AG10803 (cell line): Measurements from ENCODE around the gene PARPBP.

ENCODE experiments used
- DNase-seq: peaks from one replicate; pipeline ENCODE4 v3.0.0; 2010; ENCODE audit warnings: low read depth
- H3K4me3 ChIP-seq: 2 replicates; pipeline ENCODE4 v1.5.1; 2011; ENCODE audit warnings: mild to moderate bottlenecking, low read length, control low read depth
- TF ChIP-seq, protein P1 (sequence below): conservative IDR thresholded peaks from 2 replicates; pipeline ENCODE4 v1.5.1; 2011; ENCODE audit warnings: mild to moderate bottlenecking, low read length, control low read depth, inconsistent platforms

Gene PARPBP

DNA sequence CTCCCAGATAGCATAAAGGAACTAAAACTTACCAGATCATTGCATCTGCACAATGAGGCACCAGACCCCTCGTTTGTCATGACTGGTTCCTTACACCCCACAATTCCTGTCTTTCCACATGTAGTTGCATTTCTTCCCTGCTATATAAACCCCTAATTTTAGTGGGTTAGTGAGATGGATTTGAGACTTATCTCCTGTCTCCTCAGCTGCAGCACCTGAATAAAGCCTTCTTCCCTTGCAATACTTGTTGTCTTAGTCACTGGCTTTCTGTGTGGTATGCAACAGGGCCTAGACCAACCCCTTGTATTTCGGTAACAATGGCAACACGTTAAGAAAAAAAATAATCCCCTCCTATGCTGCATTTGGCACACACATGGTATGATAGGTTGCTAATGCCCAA, 13.1 kb upstream of the PARPBP start:
- H3K4me3 ChIP-seq: no peak overlapping the region

GRCh38 chr12:102107970-102108369, 12.0 kb upstream of the PARPBP start:
- TF ChIP-seq, protein P1, sequence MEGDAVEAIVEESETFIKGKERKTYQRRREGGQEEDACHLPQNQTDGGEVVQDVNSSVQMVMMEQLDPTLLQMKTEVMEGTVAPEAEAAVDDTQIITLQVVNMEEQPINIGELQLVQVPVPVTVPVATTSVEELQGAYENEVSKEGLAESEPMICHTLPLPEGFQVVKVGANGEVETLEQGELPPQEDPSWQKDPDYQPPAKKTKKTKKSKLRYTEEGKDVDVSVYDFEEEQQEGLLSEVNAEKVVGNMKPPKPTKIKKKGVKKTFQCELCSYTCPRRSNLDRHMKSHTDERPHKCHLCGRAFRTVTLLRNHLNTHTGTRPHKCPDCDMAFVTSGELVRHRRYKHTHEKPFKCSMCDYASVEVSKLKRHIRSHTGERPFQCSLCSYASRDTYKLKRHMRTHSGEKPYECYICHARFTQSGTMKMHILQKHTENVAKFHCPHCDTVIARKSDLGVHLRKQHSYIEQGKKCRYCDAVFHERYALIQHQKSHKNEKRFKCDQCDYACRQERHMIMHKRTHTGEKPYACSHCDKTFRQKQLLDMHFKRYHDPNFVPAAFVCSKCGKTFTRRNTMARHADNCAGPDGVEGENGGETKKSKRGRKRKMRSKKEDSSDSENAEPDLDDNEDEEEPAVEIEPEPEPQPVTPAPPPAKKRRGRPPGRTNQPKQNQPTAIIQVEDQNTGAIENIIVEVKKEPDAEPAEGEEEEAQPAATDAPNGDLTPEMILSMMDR: no peak
- H3K4me3 ChIP-seq: no peak overlapping the region
- no peak for DNase-seq

More for the DNA sequence above, 13.1 kb upstream of the PARPBP start:
- no peak for DNase-seq
- TF ChIP-seq, protein P1: no peak

GRCh38 chr12:102110782-102111181, 9.2 kb upstream of the PARPBP start:
- no peak overlapping the region for H3K4me3 ChIP-seq
- TF ChIP-seq, protein P1: no peak
- no peak for DNase-seq

- no peak overlapping the region for H3K4me3 ChIP-seq
- no peak for DNase-seq
- TF ChIP-seq, protein P1: no peak
Measured at GRCh38 chr12:102114212-102114611, 5.8 kb upstream of the PARPBP start.

DNA sequence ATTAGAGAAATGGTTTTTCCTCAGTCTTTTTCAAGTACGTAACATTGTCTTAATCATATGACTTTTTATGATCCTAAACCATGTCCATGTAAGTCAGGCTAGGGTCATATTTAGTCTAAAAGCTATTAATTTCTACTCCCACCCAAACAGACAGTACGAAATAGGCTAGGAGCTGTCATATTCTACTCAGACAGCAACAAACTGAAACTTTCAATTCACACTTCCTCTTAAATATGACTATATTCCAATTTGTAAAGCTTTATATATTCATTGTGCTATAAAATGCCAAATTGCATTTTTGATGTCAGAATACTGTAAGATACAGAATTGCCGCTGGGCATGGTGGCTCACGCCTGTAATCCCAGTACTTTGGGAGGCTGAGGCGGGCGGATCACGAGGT, 3.6 kb upstream of the PARPBP start:
- no peak for DNase-seq
- TF ChIP-seq, protein P1: no peak
- H3K4me3 ChIP-seq: no peak overlapping the region

- TF ChIP-seq, protein P1: no peak
- no peak for DNase-seq
- peak overlapping the region; percentile 82 for H3K4me3 ChIP-seq
Measured at GRCh38 chr12:102118874-102119273, 1.1 kb upstream of the PARPBP start.

DNA sequence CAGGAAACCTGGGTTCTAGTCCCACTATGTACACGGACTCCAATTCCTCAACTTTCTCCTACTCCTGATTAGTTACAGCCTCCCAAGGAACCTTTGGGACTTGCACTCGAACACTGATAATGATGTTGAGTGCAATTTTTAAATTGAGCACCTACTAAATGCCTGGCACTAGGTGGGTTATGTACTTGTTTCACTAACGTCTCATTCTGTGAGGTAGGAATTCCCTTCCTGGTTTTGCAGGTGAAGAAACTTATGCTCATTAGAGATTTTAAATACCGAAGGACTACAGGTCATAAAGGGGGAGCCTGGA, 536 bp downstream of the PARPBP start:
- peak overlapping the region; percentile 82 for H3K4me3 ChIP-seq
- TF ChIP-seq, protein P1: no peak
- no peak for DNase-seq
